Neural crest cell (in vitro differentiated cells): ENCODE data around the gene PLPP2. TPM values are rescaled to one million over a fixed set of nuclear protein-coding genes. Genes with fewer than 3 reads are reported as not detected.
"Not testable (repeated sequence)": the region's sequence is repeated elsewhere in the genome, so short reads cannot be mapped to it uniquely, and the experiment has no call there.

Experiments used
- DNase-seq: peaks from one replicate; pipeline ENCODE4 v3.0.0; 2021; ENCODE audit warnings: low read depth, mixed read lengths, low spot score
- H3K27ac Mint-ChIP-seq: one replicate; pipeline ENCODE4 v1.8.0; 2021; ENCODE audit warnings: mild to moderate bottlenecking, mixed read lengths; ENCODE audit not compliant: unreplicated experiment
- H3K27me3 Mint-ChIP-seq: 2 replicates; pipeline ENCODE4 v1.8.0; 2021; ENCODE audit warnings: low read depth, mild to moderate bottlenecking, mixed read lengths
- H3K36me3 Mint-ChIP-seq: 2 replicates; pipeline ENCODE4 v1.8.0; 2021; ENCODE audit warnings: low read depth, mild to moderate bottlenecking, mixed read lengths
- H3K4me1 Mint-ChIP-seq: 2 replicates; pipeline ENCODE4 v1.8.0; 2021; ENCODE audit warnings: mixed read lengths
- H3K4me3 Mint-ChIP-seq: one replicate; pipeline ENCODE4 v1.8.0; 2021; ENCODE audit warnings: mild to moderate bottlenecking, mixed read lengths
- H3K9me3 Mint-ChIP-seq: 2 replicates; pipeline ENCODE4 v1.8.0; 2021; ENCODE audit warnings: mixed read lengths
- total RNA-seq: library from RNA; stranded (reverse); gene quantifications from 2 replicates; pipeline ENCODE4 v1.2.1, GENCODE V29; 2021
- TF ChIP-seq, protein P1 (sequence below): fragments of 200-600 bp; sonication (generic); conservative IDR thresholded peaks from 2 replicates; pipeline ENCODE4 v1.5.0; 2021; ENCODE audit warnings: antibody characterized with exemption, mild to moderate bottlenecking

PLPP2 gene
- total RNA-seq, 1 donor from 2014 or later, result 0.89 TPM

GRCh38 chr19:246551-246950 is 44.7 kb downstream of the PLPP2 start:
- H3K27me3 Mint-ChIP-seq, result peaks cover 10% of the 10 kb centered on the region
- H3K9me3 Mint-ChIP-seq, result no peaks in the 10 kb centered on the region
- H3K36me3 Mint-ChIP-seq, result no peaks in the 10 kb centered on the region
- TF ChIP-seq, protein P1, sequence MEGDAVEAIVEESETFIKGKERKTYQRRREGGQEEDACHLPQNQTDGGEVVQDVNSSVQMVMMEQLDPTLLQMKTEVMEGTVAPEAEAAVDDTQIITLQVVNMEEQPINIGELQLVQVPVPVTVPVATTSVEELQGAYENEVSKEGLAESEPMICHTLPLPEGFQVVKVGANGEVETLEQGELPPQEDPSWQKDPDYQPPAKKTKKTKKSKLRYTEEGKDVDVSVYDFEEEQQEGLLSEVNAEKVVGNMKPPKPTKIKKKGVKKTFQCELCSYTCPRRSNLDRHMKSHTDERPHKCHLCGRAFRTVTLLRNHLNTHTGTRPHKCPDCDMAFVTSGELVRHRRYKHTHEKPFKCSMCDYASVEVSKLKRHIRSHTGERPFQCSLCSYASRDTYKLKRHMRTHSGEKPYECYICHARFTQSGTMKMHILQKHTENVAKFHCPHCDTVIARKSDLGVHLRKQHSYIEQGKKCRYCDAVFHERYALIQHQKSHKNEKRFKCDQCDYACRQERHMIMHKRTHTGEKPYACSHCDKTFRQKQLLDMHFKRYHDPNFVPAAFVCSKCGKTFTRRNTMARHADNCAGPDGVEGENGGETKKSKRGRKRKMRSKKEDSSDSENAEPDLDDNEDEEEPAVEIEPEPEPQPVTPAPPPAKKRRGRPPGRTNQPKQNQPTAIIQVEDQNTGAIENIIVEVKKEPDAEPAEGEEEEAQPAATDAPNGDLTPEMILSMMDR, result no peak
- no peak overlapping the region for H3K4me3 Mint-ChIP-seq
- no peaks in the 10 kb centered on the region for H3K4me1 Mint-ChIP-seq
- no peak overlapping the region for H3K27ac Mint-ChIP-seq
- no peak for DNase-seq

- H3K4me1 Mint-ChIP-seq, H3K4me3 Mint-ChIP-seq, H3K27me3 Mint-ChIP-seq, H3K27ac Mint-ChIP-seq, H3K36me3 Mint-ChIP-seq, DNase-seq, H3K9me3 Mint-ChIP-seq: not testable (repeated sequence)
These were observed 45.3 kb downstream of the PLPP2 start for GRCh38 chr19:245900-246299.

DNA sequence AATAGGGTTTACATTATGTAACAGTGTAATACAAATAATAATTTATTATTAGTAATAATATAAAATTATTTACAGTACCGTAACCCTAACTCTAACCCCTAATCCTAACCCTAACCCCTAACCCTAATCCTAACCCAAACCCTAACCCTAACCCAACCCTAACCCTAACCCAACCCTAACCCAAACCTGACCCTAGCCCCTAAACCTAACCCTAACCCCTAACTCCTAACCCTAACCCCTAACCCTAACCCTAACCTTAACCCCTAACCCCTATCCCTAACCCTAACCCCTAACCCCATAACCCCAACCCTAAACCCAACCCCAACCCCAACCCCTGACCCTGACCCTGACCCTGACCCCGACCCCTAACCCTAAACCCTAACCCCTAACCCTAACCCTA is 45.7 kb downstream of the PLPP2 start:
- Mint-ChIP-seq H3K27me3 (peaks cover 7% of the 10 kb centered on the region), H3K27ac (no peak overlapping the region), H3K4me3 (no peak overlapping the region), H3K36me3 (no peaks in the 10 kb centered on the region), H3K4me1 (no peaks in the 10 kb centered on the region), H3K9me3 (no peaks in the 10 kb centered on the region)
- DNase-seq, result no peak
- TF ChIP-seq, protein P1, result no peak

Other genes starting within 250 kb of the PLPP2 start
- gene OR4F17, start 184.3 kb downstream of the PLPP2 start, total RNA-seq, result not detected in 2 replicates
- 43.8 and 45.8 TPM in 2 replicates for gene MIER2, start 53.4 kb upstream of the PLPP2 start, total RNA-seq
- gene C2CD4C, start 117.7 kb upstream of the PLPP2 start, total RNA-seq, result 5.6 and 6.7 TPM in 2 replicates
- gene SHC2, start 169.6 kb upstream of the PLPP2 start, total RNA-seq, result 39.0 and 45.2 TPM in 2 replicates
- gene MADCAM1, start 205.1 kb upstream of the PLPP2 start, total RNA-seq, result 0.75 and 1.1 TPM in 2 replicates
- gene TPGS1, start 216.1 kb upstream of the PLPP2 start, total RNA-seq, result 22.3 TPM in 2 replicates
- 106 and 111 TPM in 2 replicates for gene CDC34, start 240.4 kb upstream of the PLPP2 start, total RNA-seq